ENCODE measurements around the gene ERBB2. TPM values are rescaled to one million over a fixed set of nuclear protein-coding genes. Genes with fewer than 3 reads are reported as not detected.
A peak's percentile ranks its signal among the peaks of the same experiment; 100 is the strongest.

Gene ERBB2
- total and polyA plus RNA-seq, 2 of the 13 experiments (the other 11 are each of a cell fraction or from before 2014, with no cell fraction given) = 57.7 to 64.1 TPM

- TF ChIP-seq AHDC1 (CRISPR knock-in tag; IDR thresholded peaks at IDR 0.05; ENCODE audit: borderline replicate concordance) (no peak), ZNF333 (CRISPR knock-in tag; IDR thresholded peaks at IDR 0.05; ENCODE audit: borderline replicate concordance) (peak; percentile 45; the same call in 1 of the 2 replicates), MIER2 (CRISPR knock-in tag; IDR thresholded peaks at IDR 0.05) (no peak), AKAP8 (CRISPR knock-in tag; IDR thresholded peaks at IDR 0.05) (no peak), ZFYVE20 (CRISPR knock-in tag; IDR thresholded peaks at IDR 0.05; ENCODE audit: borderline replicate concordance, low read depth) (no peak), SRSF9 (IDR thresholded peaks at IDR 0.05; ENCODE audit: borderline replicate concordance, insufficient read depth, low read depth, low read length, poor library complexity, severe bottlenecking) (no peak), ZNF839 (CRISPR knock-in tag; IDR thresholded peaks at IDR 0.05; ENCODE audit: borderline replicate concordance) (no peak), ZNF253 (CRISPR knock-in tag; IDR thresholded peaks at IDR 0.05; ENCODE audit: borderline replicate concordance) (no peak), FOXO1 (CRISPR knock-in tag; IDR thresholded peaks at IDR 0.05) (peak; percentile 62), NCOA1 (CRISPR knock-in tag; IDR thresholded peaks at IDR 0.05) (no peak), ESRRA (CRISPR knock-in tag; IDR thresholded peaks at IDR 0.05; ENCODE audit: low read depth) (0 out of 2 replicates have a peak, but pooled peaks have one; percentile 65), GMEB2 (CRISPR knock-in tag; IDR thresholded peaks at IDR 0.05; ENCODE audit: low read depth) (no peak), CEBPZ (IDR thresholded peaks at IDR 0.05; ENCODE audit: low read length) (no peak), PREB (CRISPR knock-in tag; IDR thresholded peaks at IDR 0.05) (no peak), ZNF792 (CRISPR knock-in tag; IDR thresholded peaks at IDR 0.05) (no peak), ZNF256 (CRISPR knock-in tag; conservative IDR thresholded peaks at IDR 0.05) (no peak), DRAP1 (CRISPR knock-in tag; IDR thresholded peaks at IDR 0.05) (no peak)
These were observed 46.1 kb upstream of the ERBB2 start (continued) for GRCh38 chr17:39653662-39654331.
